Neural cell (in vitro differentiated cells): ENCODE data around the gene WIZ.

Experiments
- EP300 ChIP-seq: fragments of 450-650 bp; conservative IDR thresholded peaks from 2 replicates; pipeline ENCODE4 v1.6.1; 2014; ENCODE audit warnings: antibody characterized with exemption, mild to moderate bottlenecking, moderate library complexity; ENCODE audit not compliant: poor library complexity, severe bottlenecking
- EZH2 ChIP-seq: fragments of 200-600, 300-800 bp; shearing (Covaris generic), sonication (generic); IDR thresholded peaks from 2 replicates; pipeline ENCODE4 v1.6.1; 2014; ENCODE audit warnings: antibody characterized with exemption, low read length, borderline replicate concordance, mild to moderate bottlenecking; ENCODE audit not compliant: insufficient read depth, poor library complexity, severe bottlenecking
- POLR2AphosphoS5 ChIP-seq: IDR thresholded peaks from 2 replicates; pipeline ENCODE4 v1.6.1; 2012
- RAD21 ChIP-seq: fragments of 450-650 bp; conservative IDR thresholded peaks from 2 replicates; pipeline ENCODE4 v1.6.1; 2014; ENCODE audit warnings: antibody characterized with exemption, mild to moderate bottlenecking, moderate library complexity
- SMC3 ChIP-seq: fragments of 450-650 bp; conservative IDR thresholded peaks from 2 replicates; pipeline ENCODE4 v1.6.1; 2014; ENCODE audit warnings: antibody characterized with exemption, mild to moderate bottlenecking, moderate library complexity; ENCODE audit not compliant: poor library complexity
- TAF1 ChIP-seq: IDR thresholded peaks from 2 replicates; pipeline ENCODE4 v1.6.1; 2012; ENCODE audit warnings: low read depth
- TF ChIP-seq, protein P1 (sequence below): fragments of 450-650 bp; IDR thresholded peaks from 2 replicates; pipeline ENCODE4 v1.5.1; 2014; ENCODE audit warnings: antibody characterized with exemption, mild to moderate bottlenecking, moderate library complexity; ENCODE audit not compliant: poor library complexity, severe bottlenecking

DNA sequence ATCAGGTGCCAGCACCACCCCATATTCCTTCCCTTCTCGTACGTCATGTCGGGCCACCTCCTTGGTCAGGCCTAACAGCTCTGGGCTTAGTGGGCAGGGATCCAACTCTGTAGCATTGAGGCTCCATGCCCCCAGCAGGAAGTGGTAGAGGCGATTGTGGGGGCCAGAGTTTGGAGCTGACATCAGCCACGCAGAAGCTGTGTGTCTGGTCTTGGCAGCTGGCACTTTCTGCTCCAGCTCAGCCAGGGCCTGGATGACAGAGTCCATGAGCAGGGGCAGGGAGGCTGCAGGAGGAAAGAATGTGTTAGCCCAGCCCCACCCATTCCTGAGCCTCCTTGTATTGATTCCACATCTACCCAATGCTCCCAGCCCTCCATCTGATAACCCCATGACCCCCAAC is 26.6 kb upstream of the WIZ start:
- TF ChIP-seq, protein P1, sequence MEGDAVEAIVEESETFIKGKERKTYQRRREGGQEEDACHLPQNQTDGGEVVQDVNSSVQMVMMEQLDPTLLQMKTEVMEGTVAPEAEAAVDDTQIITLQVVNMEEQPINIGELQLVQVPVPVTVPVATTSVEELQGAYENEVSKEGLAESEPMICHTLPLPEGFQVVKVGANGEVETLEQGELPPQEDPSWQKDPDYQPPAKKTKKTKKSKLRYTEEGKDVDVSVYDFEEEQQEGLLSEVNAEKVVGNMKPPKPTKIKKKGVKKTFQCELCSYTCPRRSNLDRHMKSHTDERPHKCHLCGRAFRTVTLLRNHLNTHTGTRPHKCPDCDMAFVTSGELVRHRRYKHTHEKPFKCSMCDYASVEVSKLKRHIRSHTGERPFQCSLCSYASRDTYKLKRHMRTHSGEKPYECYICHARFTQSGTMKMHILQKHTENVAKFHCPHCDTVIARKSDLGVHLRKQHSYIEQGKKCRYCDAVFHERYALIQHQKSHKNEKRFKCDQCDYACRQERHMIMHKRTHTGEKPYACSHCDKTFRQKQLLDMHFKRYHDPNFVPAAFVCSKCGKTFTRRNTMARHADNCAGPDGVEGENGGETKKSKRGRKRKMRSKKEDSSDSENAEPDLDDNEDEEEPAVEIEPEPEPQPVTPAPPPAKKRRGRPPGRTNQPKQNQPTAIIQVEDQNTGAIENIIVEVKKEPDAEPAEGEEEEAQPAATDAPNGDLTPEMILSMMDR: no peak
- TF ChIP-seq EZH2: no peak
- TF ChIP-seq TAF1: no peak
- TF ChIP-seq RAD21: no peak
- no peak for TF ChIP-seq EP300
- TF ChIP-seq SMC3: no peak
- no peak for TF ChIP-seq POLR2AphosphoS5
